Astrocyte of the spinal cord (primary cell): ENCODE measurements around the gene ELAVL3.

Source experiments
- DNase-seq: peaks from one replicate; pipeline ENCODE4 v3.0.0; 2011; ENCODE audit warnings: low read depth, low spot score
- H3K4me3 ChIP-seq: 2 replicates; pipeline ENCODE4 v1.5.1; 2011; ENCODE audit warnings: low read depth, mild to moderate bottlenecking, low read length, moderate library complexity
- CTCF ChIP-seq: IDR thresholded peaks from 2 replicates; pipeline ENCODE4 v1.5.1; 2012; ENCODE audit warnings: low read depth, mild to moderate bottlenecking, low read length, inconsistent platforms
- in situ Hi-C: cut with HindIII; loops from 2 replicates; pipeline ENCODE4 v1.10.0; 2017; ENCODE audit warnings: low sequenced_read_pairs

The ELAVL3 gene

GRCh38 chr19:11489378-11489777 lies 8.5 kb upstream of the ELAVL3 start:
- in situ Hi-C loops, result no loop called here
- TF ChIP-seq CTCF, result no peak
- no peak for DNase-seq
- H3K4me3 ChIP-seq, result no peak overlapping the region

GRCh38 chr19:11486661-11487503 lies 6.0 kb upstream of the ELAVL3 start:
- no peak overlapping the region for H3K4me3 ChIP-seq
- in situ Hi-C loops, result no loop called here
- TF ChIP-seq CTCF, result no peak
- no peak for DNase-seq

DNA sequence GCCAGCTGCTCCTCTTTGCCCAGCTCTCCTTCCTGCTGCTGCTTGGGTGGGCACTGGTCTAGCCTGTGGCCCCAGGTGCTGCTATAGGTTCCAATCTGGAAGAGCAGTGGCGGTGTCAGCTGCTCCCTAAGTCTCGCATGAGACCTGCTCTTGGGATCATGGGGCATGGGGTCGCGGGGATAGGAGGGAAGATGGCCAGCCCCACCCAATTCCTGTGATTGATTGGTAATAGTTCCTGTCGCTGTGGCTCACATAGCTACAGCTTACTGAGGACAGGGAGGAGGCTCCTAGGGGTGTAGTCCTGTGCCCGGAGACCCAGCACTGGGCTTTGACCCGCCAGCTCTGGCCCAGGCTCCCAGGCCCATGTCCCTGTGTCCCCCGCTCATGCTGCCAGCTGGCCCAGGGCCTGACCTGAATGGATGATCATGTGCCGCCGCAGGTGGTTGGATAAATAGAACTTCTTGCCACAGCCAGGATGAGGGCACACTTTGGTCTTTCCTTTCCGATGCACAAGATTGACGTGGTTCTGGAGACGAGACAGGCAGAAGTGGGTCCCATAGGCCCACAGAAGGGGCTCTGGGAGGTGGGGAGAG lies 4.5 kb upstream of the ELAVL3 start:
- in situ Hi-C loops, result no loop called here
- DNase-seq, result no peak
- no peak overlapping the region for H3K4me3 ChIP-seq
- TF ChIP-seq CTCF, result no peak

DNA sequence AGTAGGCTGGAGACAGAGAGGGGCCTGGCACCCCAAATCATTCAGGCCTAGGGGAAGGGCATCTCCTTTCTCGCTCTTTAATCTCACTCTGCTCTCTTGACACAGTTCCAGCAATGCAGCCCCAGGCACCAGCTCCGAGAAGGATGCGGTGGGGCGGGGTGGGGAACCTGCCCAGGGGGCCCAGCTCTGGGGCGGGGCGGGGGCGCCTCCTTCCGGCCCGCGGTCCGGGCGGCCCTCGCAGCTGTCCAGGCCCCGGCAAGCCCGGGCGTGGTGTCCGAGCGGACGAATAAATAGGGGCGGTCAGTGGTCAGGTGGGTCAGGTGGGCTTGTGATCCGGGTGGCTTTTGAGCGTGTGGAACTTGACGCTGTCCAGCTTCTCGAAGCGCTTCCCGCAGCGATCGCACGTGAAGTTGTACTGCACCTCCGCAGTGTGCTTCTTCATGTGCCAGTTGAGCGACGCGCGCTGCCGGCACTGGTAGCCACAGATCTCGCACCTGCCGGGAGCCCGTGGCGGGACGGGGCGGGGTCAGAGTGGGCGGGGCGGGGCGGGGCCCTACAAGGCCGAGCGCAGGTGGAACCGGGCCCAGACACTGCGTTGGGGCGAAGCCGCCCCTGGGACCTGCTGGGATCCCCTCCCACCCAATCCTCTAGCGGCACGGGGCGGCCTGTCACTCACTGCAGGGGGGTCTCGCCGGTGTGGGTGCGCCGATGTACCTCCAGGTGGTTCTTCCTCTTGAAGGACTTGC lies 2.7 kb upstream of the ELAVL3 start:
- no peak for TF ChIP-seq CTCF
- in situ Hi-C loops, result no loop called here
- no peak for DNase-seq
- H3K4me3 ChIP-seq, result no peak overlapping the region

DNA sequence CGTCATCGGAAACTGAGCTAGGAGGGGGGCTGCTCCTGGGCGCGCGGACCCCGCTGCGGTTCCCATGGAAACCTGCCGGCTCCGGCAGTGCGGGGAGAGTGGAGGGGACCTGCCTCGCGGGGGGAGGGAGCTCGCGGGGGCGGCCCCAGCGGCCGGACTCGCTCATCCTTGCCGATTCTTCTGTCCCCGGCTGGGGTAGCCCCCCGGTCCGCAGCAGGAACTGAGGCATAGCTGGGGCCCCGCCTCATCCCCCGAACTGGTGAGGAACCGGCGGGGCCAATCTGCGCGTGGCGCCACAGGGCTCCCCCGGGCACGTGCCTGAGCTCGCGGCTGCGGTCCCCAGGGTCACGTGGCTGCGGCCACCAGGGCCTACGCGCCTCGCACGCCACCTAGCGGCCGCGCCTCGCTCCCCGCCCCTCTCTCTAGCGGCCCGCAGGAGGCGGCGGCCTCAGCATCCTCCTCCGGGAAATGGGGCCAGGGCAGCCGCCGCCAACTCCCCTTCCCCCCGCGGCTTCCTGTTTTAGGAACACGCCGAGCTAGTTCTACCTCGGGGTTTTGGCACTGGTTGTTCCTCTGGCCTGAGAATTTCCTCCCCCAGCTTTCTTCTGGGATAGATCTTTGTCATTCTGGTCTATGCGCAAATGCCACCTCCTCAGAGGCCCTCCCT lies 1.7 kb upstream of the ELAVL3 start:
- peak; percentile 64 for DNase-seq
- in situ Hi-C loops, result no loop called here
- TF ChIP-seq CTCF, result peak; percentile 65
- H3K4me3 ChIP-seq, result peak overlapping the region; percentile 26

DNA sequence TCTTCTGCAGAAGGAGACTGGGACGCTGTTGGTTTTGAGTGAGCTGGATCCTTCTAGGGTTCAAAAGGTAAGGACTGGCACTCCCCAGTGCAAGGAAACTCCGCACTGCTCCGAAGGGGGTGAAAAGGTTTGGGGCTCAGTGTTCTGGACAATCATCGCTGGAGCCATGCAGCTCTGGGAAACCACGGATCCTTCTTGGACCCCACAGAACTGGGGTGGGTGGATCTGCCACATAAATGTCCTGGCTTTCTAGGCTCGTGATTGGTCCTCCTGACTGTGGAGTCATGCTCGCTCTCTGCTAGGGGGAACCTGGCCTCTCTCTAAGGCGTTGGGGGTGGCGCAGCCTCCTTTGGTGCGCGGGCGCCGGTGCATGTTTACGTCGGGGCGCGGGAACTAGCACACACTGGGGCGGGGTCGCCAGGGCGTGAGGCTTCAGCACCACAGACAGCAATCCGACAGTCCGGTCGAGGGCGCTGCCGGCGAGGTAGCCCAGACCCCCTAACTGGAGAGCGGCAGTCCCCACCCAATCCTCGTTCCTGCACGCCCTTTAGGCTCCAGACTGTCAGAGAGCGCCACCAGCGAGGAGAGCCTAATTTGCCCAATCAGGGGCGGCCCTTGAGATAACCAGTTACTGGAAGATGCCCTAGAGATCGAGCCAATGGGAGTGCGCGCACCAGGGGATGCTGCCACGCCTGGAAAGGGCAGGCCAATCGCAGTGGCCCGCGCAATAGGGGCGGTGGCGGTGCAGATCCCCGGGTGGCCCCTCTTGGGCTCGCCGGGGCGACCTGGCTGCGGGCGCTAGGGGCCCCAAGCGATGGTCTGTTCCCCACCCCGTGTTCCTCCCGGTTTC lies 913 bp upstream of the ELAVL3 start:
- peak overlapping the region; percentile 26 for H3K4me3 ChIP-seq
- in situ Hi-C loops, result no loop called here
- TF ChIP-seq CTCF, result no peak
- DNase-seq, result peak; percentile 71
